HCT116 (cell line): ENCODE data around the gene DNAJC3. TPM values are rescaled to one million over a fixed set of nuclear protein-coding genes. Genes with fewer than 3 reads are reported as not detected.

Source experiments
- ATAC-seq: fragments of 200-7000 bp; cut with Tn5 transposase; 2 replicates; pipeline ENCODE4 v1.9.1; 2020; ENCODE audit warnings: mild to moderate bottlenecking, moderate library complexity
- BruUV-seq: library from RNA; stranded (reverse); fragments of 400-500 nt; replicated peaks from 2 replicates; lab custom pipeline; 2021; lab: Mats Ljungman, UMichigan
- CTCF ChIA-PET: fragments of 300-600 bp; sonication (Branson Sonifier 250); formaldehyde crosslinking; loops from one replicate; lab custom pipeline; 2021; ENCODE audit warnings: antibody characterized with exemption; lab: Charles Lee
- POLR2A ChIA-PET: fragments of 300-600, 350-600 bp; sonication (Branson Sonifier 250); formaldehyde crosslinking; loops from one replicate; lab custom pipeline; 2021; ENCODE audit warnings: antibody characterized with exemption; lab: Charles Lee
- RAD21 ChIA-PET, 2 experiments: fragments of 300-600 bp; sonication (Branson Sonifier 250); formaldehyde crosslinking; loops; one replicate each; lab custom pipeline; 2023; ENCODE audit warnings: low total read pairs in 2 of 2; ENCODE audit not compliant: uncharacterized antibody in 2 of 2, unreplicated experiment in 2 of 2, low non-redundant PET in 1 of 2; lab: Charles Lee
- DNase-seq: peaks from one replicate; pipeline ENCODE4 v3.0.0-alpha.2; 2010; ENCODE audit warnings: low read depth, low spot score
- H2AFZ ChIP-seq: fragments of 200-600 bp; shearing (Covaris generic), sonication (generic); 2 replicates; pipeline ENCODE4 v1.6.1; 2017; ENCODE audit warnings: low read depth, mixed run types, mixed read lengths, antibody characterized with exemption, low read length; ENCODE audit not compliant: poor library complexity, severe bottlenecking
- H3K27ac ChIP-seq: 2 replicates; pipeline ENCODE4 v1.5.1; 2012; ENCODE audit warnings: low read depth, low read length
- H3K27me3 ChIP-seq: fragments of 200-600 bp; sonication (generic); 2 replicates; pipeline ENCODE4 v1.6.1; 2016; ENCODE audit warnings: mixed run types, low read length, mixed read lengths; ENCODE audit not compliant: insufficient read depth
- H3K36me3 ChIP-seq, 2 experiments: fragments of 200-500 bp in 1 of 2; fragments of 200-600 bp in 1 of 2; sonication (Bioruptor generic) in 1 of 2; sonication (generic) in 1 of 2; 2 replicates each; pipeline versions ENCODE4 v1.5.1 to v1.6.1; 2014 to 2016; ENCODE audit warnings: low read length in 2 of 2, inconsistent platforms in 1 of 2, mixed read lengths in 1 of 2, mixed run types in 1 of 2; ENCODE audit not compliant: insufficient read depth in 2 of 2, control insufficient read depth in 1 of 2
- H3K4me1 ChIP-seq, 2 experiments: fragments of 200-600 bp in 1 of 2; sonication (generic) in 1 of 2; 2 replicates each; pipeline versions ENCODE4 v1.5.1 to v1.6.1; 2012 to 2017; ENCODE audit warnings: low read length in 2 of 2, inconsistent platforms in 1 of 2, mild to moderate bottlenecking in 1 of 2, mixed read lengths in 1 of 2, mixed run types in 1 of 2, moderate library complexity in 1 of 2; ENCODE audit not compliant: insufficient read depth in 2 of 2, control insufficient read depth in 1 of 2
- H3K4me2 ChIP-seq: fragments of 200-600 bp; sonication (generic); 2 replicates; pipeline ENCODE4 v1.6.1; 2017; ENCODE audit warnings: mixed run types, low read length, mixed read lengths
- H3K4me3 ChIP-seq, 2 experiments: fragments of 200-600 bp in 1 of 2; sonication (generic) in 1 of 2; replicated peaks in 1 of 2; 2 replicates each; pipeline ENCODE4 v1.5.1; 2011 to 2016; ENCODE audit warnings: low read length in 2 of 2, control low read depth in 1 of 2, low read depth in 1 of 2, mild to moderate bottlenecking in 1 of 2, mixed read lengths in 1 of 2, mixed run types in 1 of 2
- H3K79me2 ChIP-seq: fragments of 200-600 bp; sonication (generic); 2 replicates; pipeline ENCODE4 v1.6.1; 2017; ENCODE audit warnings: mild to moderate bottlenecking, mixed run types, low read length, moderate library complexity, mixed read lengths; ENCODE audit not compliant: insufficient read depth
- H3K9ac ChIP-seq: fragments of 200-600 bp; sonication (generic); 2 replicates; pipeline ENCODE4 v1.6.1; 2016; ENCODE audit warnings: low read length, mixed read lengths
- H3K9me2 ChIP-seq: fragments of 200-600 bp; sonication (generic), shearing (Covaris generic); 2 replicates; pipeline ENCODE4 v1.6.1; 2017; ENCODE audit warnings: mixed run types, mild to moderate bottlenecking, moderate library complexity; ENCODE audit not compliant: insufficient read depth
- H3K9me3 ChIP-seq, 2 experiments: fragments of 200-500 bp in 1 of 2; fragments of 200-600 bp in 1 of 2; sonication (Bioruptor generic) in 1 of 2; sonication (generic) in 1 of 2; 2 replicates each; pipeline ENCODE4 v1.6.1; 2014 to 2017; ENCODE audit warnings: low read length in 2 of 2, mixed read lengths in 2 of 2, inconsistent platforms in 1 of 2, low read depth in 1 of 2, mild to moderate bottlenecking in 1 of 2, mixed run types in 1 of 2, moderate library complexity in 1 of 2; ENCODE audit not compliant: control insufficient read depth in 1 of 2, insufficient read depth in 1 of 2
- H4K20me1 ChIP-seq: fragments of 200-600 bp; sonication (generic), shearing (Covaris generic); 2 replicates; pipeline ENCODE4 v1.6.1; 2017; ENCODE audit warnings: mixed run types, mild to moderate bottlenecking, moderate library complexity; ENCODE audit not compliant: insufficient read depth
- CEBPB ChIP-seq: IDR thresholded peaks from 2 replicates; pipeline ENCODE4 v1.6.1; 2012; ENCODE audit warnings: low read depth
- CTCF ChIP-seq, 3 experiments: fragments of 200-600 bp in 1 of 3; sonication (generic) in 1 of 3; IDR thresholded peaks in 2 of 3; conservative IDR thresholded peaks in 1 of 3; 2 replicates each; pipeline ENCODE4 v1.5.1; 2012 to 2017; ENCODE audit warnings: low read depth in 2 of 3, low read length in 2 of 3, antibody characterized with exemption in 1 of 3, borderline replicate concordance in 1 of 3, control low read depth in 1 of 3, mild to moderate bottlenecking in 1 of 3, mixed read lengths in 1 of 3, mixed run types in 1 of 3, moderate library complexity in 1 of 3; ENCODE audit not compliant: insufficient read depth in 1 of 3
- ELF1 ChIP-seq: IDR thresholded peaks from 2 replicates; pipeline ENCODE4 v1.6.1; 2012; ENCODE audit warnings: low read depth, borderline replicate concordance
- EZH2 ChIP-seq: fragments of 200-600 bp; sonication (generic); IDR thresholded peaks from 2 replicates; pipeline ENCODE4 v1.6.1; 2017; ENCODE audit warnings: antibody characterized with exemption, mixed run types
- EZH2phosphoT487 ChIP-seq: fragments of 200-600 bp; IDR thresholded peaks from 2 replicates; pipeline ENCODE4 v1.6.1; 2018; ENCODE audit warnings: antibody characterized with exemption, borderline replicate concordance
- FOSL1 ChIP-seq: IDR thresholded peaks from 2 replicates; pipeline ENCODE4 v1.6.1; 2012; ENCODE audit warnings: low read depth
- MAX ChIP-seq: IDR thresholded peaks from 2 replicates; pipeline ENCODE4 v1.6.1; 2012
- POLR2A ChIP-seq: IDR thresholded peaks from 2 replicates; pipeline ENCODE4 v1.7.0; 2011; ENCODE audit warnings: borderline replicate concordance; ENCODE audit not compliant: insufficient read depth, insufficient read length; ENCODE audit errors: extremely low read depth
- POLR2AphosphoS5 ChIP-seq: IDR thresholded peaks from 2 replicates; pipeline ENCODE4 v1.6.1; 2011; ENCODE audit warnings: mild to moderate bottlenecking, low read depth, low read length, moderate library complexity
- RAD21 ChIP-seq: IDR thresholded peaks from 2 replicates; pipeline ENCODE4 v1.6.1; 2012; ENCODE audit warnings: low read depth, mild to moderate bottlenecking
- REST ChIP-seq: IDR thresholded peaks from 2 replicates; pipeline ENCODE4 v1.6.1; 2012; ENCODE audit warnings: low read depth
- SIN3A ChIP-seq: IDR thresholded peaks from 2 replicates; pipeline ENCODE4 v1.6.1; 2012; ENCODE audit warnings: low read depth
- SP1 ChIP-seq: IDR thresholded peaks from 2 replicates; pipeline ENCODE4 v1.6.1; 2012; ENCODE audit warnings: low read depth
- YY1 ChIP-seq: IDR thresholded peaks from 2 replicates; pipeline ENCODE4 v1.6.1; 2011; ENCODE audit warnings: low read length, low read depth, moderate library complexity, mild to moderate bottlenecking; ENCODE audit not compliant: insufficient replicate concordance; ENCODE audit errors: extremely low read depth
- ZFX ChIP-seq: fragments of 450-650 bp; IDR thresholded peaks from 2 replicates; pipeline ENCODE4 v1.6.1; 2017
- intact Hi-C: fragments of 100-400 bp; cut with micrococcal nuclease; formaldehyde crosslinking; loops from 2 replicates; pipeline ENCODE4 v1.10.0; 2022
- total RNA-seq: library from RNA; stranded (reverse); gene quantifications from one replicate; pipeline ENCODE4 v1.2.1, GENCODE V29; 2021; ENCODE audit not compliant: unreplicated experiment

The DNAJC3 gene
- total RNA-seq, 1 experiment from 2014 or later: 28.5 TPM

- no peak overlapping the region for H3K9ac ChIP-seq
- H3K79me2 ChIP-seq: peaks cover 33% of the 10 kb centered on the region
- H3K36me3 ChIP-seq: 0 out of 4 replicates have a peak, but pooled peaks cover 0 to 2% of the 10 kb centered on the region in 2 experiments
- no peaks in the 10 kb centered on the region for H3K9me2 ChIP-seq
- no peaks in the 10 kb centered on the region for H3K4me1 ChIP-seq
- H4K20me1 ChIP-seq: 0 out of 2 replicates have a peak, but pooled peaks cover 6% of the 10 kb centered on the region
- no peaks in the 10 kb centered on the region for H3K27me3 ChIP-seq
- no TSS peak for BruUV-seq
- DNase-seq (no peak), ATAC-seq (no peak)
- H2AFZ ChIP-seq: no peak overlapping the region
- H3K27ac ChIP-seq: no peak overlapping the region
- no peak overlapping the region for H3K4me3 ChIP-seq
- CTCF ChIA-PET: no interaction called here
- TF ChIP-seq REST (no peak), EZH2phosphoT487 (no peak), EZH2 (no peak), FOSL1 (no peak), RAD21 (no peak), POLR2AphosphoS5 (no peak), ZFX (no peak), MAX (no peak), POLR2A (no peak), YY1 (no peak), CTCF (IDR thresholded peaks at IDR 0.05 in 2 of 3, conservative IDR thresholded peaks at IDR 0.05 in 1 of 3; ENCODE audit: borderline replicate concordance in 1 of 3, insufficient read depth in 1 of 3, low read depth in 2 of 3, low read length in 2 of 3) (no peak), ELF1 (no peak), CEBPB (no peak), SP1 (no peak), SIN3A (no peak)
- POLR2A ChIA-PET: no interaction called here
- RAD21 ChIA-PET: no interaction called here
- H3K4me2 ChIP-seq: no peak overlapping the region
- intact Hi-C loops: no loop called here
- no peaks in the 10 kb centered on the region for H3K9me3 ChIP-seq
Measured at GRCh38 chr13:95707035-95707434, 30.1 kb downstream of the DNAJC3 start.
